ENCODE data around the gene CYBA.

- TF ChIP-seq, protein P1, sequence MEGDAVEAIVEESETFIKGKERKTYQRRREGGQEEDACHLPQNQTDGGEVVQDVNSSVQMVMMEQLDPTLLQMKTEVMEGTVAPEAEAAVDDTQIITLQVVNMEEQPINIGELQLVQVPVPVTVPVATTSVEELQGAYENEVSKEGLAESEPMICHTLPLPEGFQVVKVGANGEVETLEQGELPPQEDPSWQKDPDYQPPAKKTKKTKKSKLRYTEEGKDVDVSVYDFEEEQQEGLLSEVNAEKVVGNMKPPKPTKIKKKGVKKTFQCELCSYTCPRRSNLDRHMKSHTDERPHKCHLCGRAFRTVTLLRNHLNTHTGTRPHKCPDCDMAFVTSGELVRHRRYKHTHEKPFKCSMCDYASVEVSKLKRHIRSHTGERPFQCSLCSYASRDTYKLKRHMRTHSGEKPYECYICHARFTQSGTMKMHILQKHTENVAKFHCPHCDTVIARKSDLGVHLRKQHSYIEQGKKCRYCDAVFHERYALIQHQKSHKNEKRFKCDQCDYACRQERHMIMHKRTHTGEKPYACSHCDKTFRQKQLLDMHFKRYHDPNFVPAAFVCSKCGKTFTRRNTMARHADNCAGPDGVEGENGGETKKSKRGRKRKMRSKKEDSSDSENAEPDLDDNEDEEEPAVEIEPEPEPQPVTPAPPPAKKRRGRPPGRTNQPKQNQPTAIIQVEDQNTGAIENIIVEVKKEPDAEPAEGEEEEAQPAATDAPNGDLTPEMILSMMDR (conservative IDR thresholded peaks at IDR 0.05; ENCODE audit: low read length) = no peak
- no peak for TF ChIP-seq EZH2phosphoT487 (IDR thresholded peaks at IDR 0.05; ENCODE audit: borderline replicate concordance, low read depth, low read length)
Measured at GRCh38 chr16:88697116-88697830, 46.4 kb upstream of the CYBA start.
